ENCODE measurements around the gene SETD1B.

DNA sequence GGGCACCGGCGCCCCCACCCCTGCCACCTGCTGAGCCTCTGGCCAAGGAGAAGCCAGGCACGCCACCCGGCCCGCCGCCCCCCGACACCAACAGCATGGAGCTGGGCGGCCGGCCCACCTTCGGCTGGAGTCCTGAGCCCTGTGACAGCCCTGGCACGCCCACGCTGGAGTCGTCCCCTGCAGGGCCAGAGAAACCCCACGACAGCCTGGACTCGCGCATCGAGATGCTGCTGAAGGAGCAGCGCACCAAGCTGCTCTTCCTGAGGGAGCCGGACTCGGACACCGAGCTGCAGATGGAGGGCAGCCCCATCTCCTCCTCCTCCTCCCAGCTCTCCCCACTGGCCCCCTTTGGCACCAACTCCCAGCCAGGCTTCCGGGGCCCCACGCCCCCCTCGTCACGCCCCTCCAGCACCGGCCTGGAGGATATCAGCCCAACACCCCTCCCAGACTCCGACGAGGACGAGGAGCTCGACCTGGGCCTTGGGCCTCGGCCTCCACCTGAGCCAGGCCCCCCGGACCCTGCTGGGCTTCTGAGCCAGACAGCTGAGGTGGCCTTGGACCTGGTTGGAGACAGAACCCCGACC is 6.5 kb downstream of the SETD1B start:
- TF ChIP-seq CTCF (IDR thresholded peaks at IDR 0.05; ENCODE audit: low read depth, low read length, poor library complexity, severe bottlenecking) (no peak), EZH2phosphoT487 (IDR thresholded peaks at IDR 0.05; ENCODE audit: borderline replicate concordance, low read length) (no peak)

Measured in DOHH2 (cell line).